ENCODE data around the gene HGD. TPM values are rescaled to one million over a fixed set of nuclear protein-coding genes. Genes with fewer than 3 reads are reported as not detected.
"Not testable (repeated sequence)": the region's sequence is repeated elsewhere in the genome, so short reads cannot be mapped to it uniquely, and the experiment has no call there.

Gene HGD
- total and polyA plus RNA-seq, 2 of the 13 experiments (the other 11 are each of a cell fraction or from before 2014, with no cell fraction given) = 265 to 398 TPM

GRCh38 chr3:120678331-120678947 lies 3.6 kb downstream of the HGD start (continued):
- TF ChIP-seq SMAD3 (CRISPR knock-in tag; IDR thresholded peaks at IDR 0.05) = no peak
- TF ChIP-seq ATF3 (CRISPR knock-in tag; IDR thresholded peaks at IDR 0.05) = no peak
- peak; percentile 95 for TF ChIP-seq MAFF (IDR thresholded peaks at IDR 0.05; ENCODE audit: low read depth, low read length)

- BruUV-seq (replicated peaks); intact Hi-C loops (cut with micrococcal nuclease; ENCODE audit: unreplicated experiment); H3K27ac ChIP-seq (ENCODE audit: extremely low read length, insufficient read depth, low read length); H3K27me3 ChIP-seq (ENCODE audit: control insufficient read depth in 1 of 2, insufficient read depth in 2 of 2, low read length in 2 of 2); H2AFZ ChIP-seq (ENCODE audit: low read length); FAIRE-seq; DNase-seq (ENCODE audit: low spot score); H3K9me3 ChIP-seq (ENCODE audit: low read length); H3K4me3 ChIP-seq (replicated peaks in 1 of 3; ENCODE audit: insufficient read depth in 1 of 3, low read depth in 2 of 3, low read length in 3 of 3); ATAC-seq; CTCF ChIA-PET (ENCODE audit: low intra/inter-chr PET ratio, low total read pairs); POLR2A ChIA-PET; H3K9ac ChIP-seq (ENCODE audit: insufficient read depth, low read depth, low read length): not testable (repeated sequence)
- Histone ChIP-seq H3K79me2 (ENCODE audit: insufficient read depth, low read length) (peaks cover 91% of the 10 kb centered on the region), H3K4me1 (ENCODE audit: insufficient read depth, low read length) (peaks cover 42% of the 10 kb centered on the region), H3K4me2 (ENCODE audit: low read depth, low read length) (peak overlapping the region; percentile 94; the same call in 1 of the 2 replicates), H3K36me3 (replicated peaks in 1 of 2; ENCODE audit: control insufficient read depth in 1 of 2, insufficient read depth in 2 of 2, low read length in 2 of 2) (peaks cover 17 to 45% of the 10 kb centered on the region in 2 experiments), H4K20me1 (ENCODE audit: insufficient read depth, low read length) (peaks cover 46% of the 10 kb centered on the region)
- WGBS (ENCODE audit: low lambda C conversion rate) = 100% methylated on average over 4 of the region's 7 CpGs
- in situ Hi-C loops (cut with HindIII; ENCODE audit: extremely low pct_ligation_motif_present, low pct_unique_long_range_greater_than_20kb) = loop anchor here (5.0 kb wide), 1 partner anchor 65 kb away; the partner anchor contains the start of genes GTF2E1 and RABL3
Observed at GRCh38 chr3:120677193-120677592, 4.8 kb downstream of the HGD start.

GRCh38 chr3:120673116-120673515 lies 8.9 kb downstream of the HGD start:
- no peak overlapping the region for H3K9ac ChIP-seq (ENCODE audit: insufficient read depth, low read depth, low read length)
- ChIA-PET CTCF (ENCODE audit: low intra/inter-chr PET ratio, low total read pairs) (no interaction called here), POLR2A (interaction anchor here (1.1 kb wide), 1 partner anchor 9 kb away, joined by 3 read pairs; the partner anchor contains the start of gene HGD)
- intact Hi-C loops (cut with micrococcal nuclease; ENCODE audit: unreplicated experiment) (no loop called here), in situ Hi-C loops (cut with HindIII; ENCODE audit: extremely low pct_ligation_motif_present, low pct_unique_long_range_greater_than_20kb) (no loop called here)
- DNase-seq (ENCODE audit: low spot score) (no peak), FAIRE-seq (no peak), ATAC-seq (no peak)
- H4K20me1 ChIP-seq (ENCODE audit: insufficient read depth, low read length) = peaks cover 55% of the 10 kb centered on the region
- H3K79me2 ChIP-seq (ENCODE audit: insufficient read depth, low read length) = peaks cover 57% of the 10 kb centered on the region
- no peak overlapping the region for H3K4me3 ChIP-seq (replicated peaks in 1 of 3; ENCODE audit: insufficient read depth in 1 of 3, low read depth in 2 of 3, low read length in 3 of 3)
- BruUV-seq (replicated peaks) = no TSS peak
- H3K27me3 ChIP-seq (ENCODE audit: control insufficient read depth in 1 of 2, insufficient read depth in 2 of 2, low read length in 2 of 2) = no peaks in the 10 kb centered on the region
- H3K4me1 ChIP-seq (ENCODE audit: insufficient read depth, low read length) = peaks cover 28% of the 10 kb centered on the region
- H3K4me2 ChIP-seq (ENCODE audit: low read depth, low read length) = no peak overlapping the region
- no peak overlapping the region for H2AFZ ChIP-seq (ENCODE audit: low read length)
- WGBS (ENCODE audit: low lambda C conversion rate) = 91% methylated on average over 2 of the region's 2 CpGs
- H3K9me3 ChIP-seq (ENCODE audit: low read length) = no peaks in the 10 kb centered on the region
- peaks cover 31 to 75% of the 10 kb centered on the region in 2 experiments for H3K36me3 ChIP-seq (replicated peaks in 1 of 2; ENCODE audit: control insufficient read depth in 1 of 2, insufficient read depth in 2 of 2, low read length in 2 of 2)
- no peak overlapping the region for H3K27ac ChIP-seq (ENCODE audit: extremely low read length, insufficient read depth, low read length)
- TF ChIP-seq CCDC6 (CRISPR knock-in tag; IDR thresholded peaks at IDR 0.05) = no peak
- TF ChIP-seq MIXL1 (CRISPR knock-in tag; IDR thresholded peaks at IDR 0.05) = no peak
- no peak for TF ChIP-seq PCBP1 (IDR thresholded peaks at IDR 0.05; ENCODE audit: borderline replicate concordance, low read depth, low read length)
- no peak for TF ChIP-seq ELK4 (CRISPR knock-in tag; IDR thresholded peaks at IDR 0.05; ENCODE audit: borderline replicate concordance)
- no peak for TF ChIP-seq HHEX (CRISPR knock-in tag; IDR thresholded peaks at IDR 0.05)
- TF ChIP-seq STAG1 (CRISPR knock-in tag; IDR thresholded peaks at IDR 0.05) = no peak
- no peak for TF ChIP-seq SRY (CRISPR knock-in tag; IDR thresholded peaks at IDR 0.05)
- no peak for TF ChIP-seq ZNF616 (CRISPR knock-in tag; IDR thresholded peaks at IDR 0.05; ENCODE audit: low read depth)
- TF ChIP-seq ZNF710 (CRISPR knock-in tag; IDR thresholded peaks at IDR 0.05; ENCODE audit: borderline replicate concordance) = no peak

Measured in HepG2 (cell line).